GM21737 (cell line): ENCODE measurements around the gene ZBTB7A.
"Not testable (repeated sequence)": the region's sequence is repeated elsewhere in the genome, so short reads cannot be mapped to it uniquely, and the experiment has no call there.

Experiments used
- ATAC-seq: cut with Tn5 transposase; IDR thresholded peaks from one replicate; pipeline ENCODE4 v1.9.1; 2021; ENCODE audit warnings: mild to moderate bottlenecking, moderate library complexity; ENCODE audit not compliant: unreplicated experiment

Gene ZBTB7A

GRCh38 chr19:3998667-3999412 lies 67.9 kb downstream of the ZBTB7A start:
- not testable (repeated sequence) for ATAC-seq

GRCh38 chr19:3995607-3996006 lies 71.1 kb downstream of the ZBTB7A start:
- ATAC-seq = no peak
